Body of pancreas (tissue), 4 donors: ENCODE results near the gene PPP1R1B. TPM values are rescaled to one million over a fixed set of nuclear protein-coding genes. Genes with fewer than 3 reads are reported as not detected.

Source experiments
- ATAC-seq: fragments of 150-250 bp; one replicate; pipeline ENCODE4 v1.9.1; 2016
- DNase-seq, 4 donors: peaks; one replicate each; pipeline ENCODE4 v3.0.0-alpha.2; 2019
- H3K27ac ChIP-seq, 4 donors: fragments of 200-600 bp; sonication (generic); 1 replicate in 3 of 4; 2 replicates in 1 of 4; pipeline versions ENCODE4 v1.5.1 to v1.6.1; 2016 to 2019; ENCODE audit warnings: mild to moderate bottlenecking in 1 of 4, mixed read lengths in 1 of 4, moderate library complexity in 1 of 4
- H3K27me3 ChIP-seq, 2 donors: fragments of 200-600 bp; sonication (generic); one replicate each; pipeline ENCODE4 v1.6.0; 2016; ENCODE audit warnings: mild to moderate bottlenecking in 1 of 2
- H3K36me3 ChIP-seq, 2 donors: fragments of 200-600 bp; sonication (generic); replicated peaks in 1 of 2; 2 replicates each; pipeline ENCODE4 v1.5.1; 2016; ENCODE audit warnings: low read depth in 2 of 2; ENCODE audit not compliant: insufficient read depth in 1 of 2
- H3K4me1 ChIP-seq: fragments of 200-600 bp; sonication (generic); one replicate; pipeline ENCODE4 v1.6.0; 2016
- H3K4me3 ChIP-seq, 2 donors: fragments of 200-600 bp; sonication (generic); 1 replicate in 1 of 2; 2 replicates in 1 of 2; pipeline ENCODE4 v1.5.1; 2016 to 2019
- H3K9me3 ChIP-seq, 3 donors: fragments of 200-600 bp; sonication (generic); 1 replicate in 2 of 3; 2 replicates in 1 of 3; pipeline ENCODE4 v1.5.1; 2016
- POLR2A ChIP-seq, 3 donors: fragments of 450-650 bp; IDR thresholded peaks; one replicate each; pipeline ENCODE4 v1.6.1; 2016; ENCODE audit warnings: antibody characterized with exemption in 3 of 3, mild to moderate bottlenecking in 2 of 3
- WGBS, 2 donors: methylation state at CpG; one replicate each; pipeline ENCODE4 v1.1.5; 2017; 5-methylcytosine and 5-hydroxymethylcytosine counted together
- intact Hi-C: fragments of 100-400 bp; cut with DNase I; formaldehyde crosslinking; loops from one replicate; pipeline ENCODE4 v1.15.1; 2023
- total RNA-seq, 2 donors: library from RNA; depleted of rRNA; stranded (reverse); fragments of >200 nt; gene quantifications; one replicate each; pipeline ENCODE4 v1.1.0, GENCODE V29; 2016
- TF ChIP-seq, protein P1 (sequence below), 7 experiments: fragments of 450-650 bp in 4 of 7; fragments of 200-600 bp in 3 of 7; sonication (generic) in 3 of 7; IDR thresholded peaks; one replicate each; pipeline ENCODE4 v1.5.1; 2016 to 2019; ENCODE audit warnings: antibody characterized with exemption in 7 of 7

Gene PPP1R1B
- total RNA-seq, 2 donors from 2014 or later, result 38.4 to 75.8 TPM

DNA sequence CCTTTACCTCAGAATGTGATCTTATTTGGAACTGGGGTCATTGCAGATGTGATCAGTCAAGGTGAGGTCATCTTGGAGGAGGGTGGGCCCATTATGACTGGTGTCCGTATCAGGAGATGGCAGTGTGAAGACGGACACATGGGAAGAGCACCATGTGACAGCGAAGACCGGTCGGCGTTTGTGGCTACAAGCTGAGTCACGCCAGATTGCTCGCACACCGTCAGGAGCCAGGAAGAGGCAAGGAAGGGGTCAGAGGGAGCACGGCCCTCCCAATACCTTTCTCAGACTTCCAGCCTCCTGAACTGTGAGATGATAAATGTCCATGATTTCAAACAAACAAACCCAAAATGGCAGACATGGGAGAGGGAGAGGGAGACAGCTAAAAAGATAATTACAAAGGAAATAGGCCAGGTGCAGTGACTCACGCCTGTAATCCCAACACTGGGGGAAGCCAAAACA, 23.4 kb downstream of the PPP1R1B start:
- Histone ChIP-seq H3K4me3 (no peak overlapping the region), H3K4me1 (peaks cover 6% of the 10 kb centered on the region), H3K27ac (no peak overlapping the region), H3K36me3 (no peaks in the 10 kb centered on the region), H3K27me3 (no peaks in the 10 kb centered on the region), H3K9me3 (no peaks in the 10 kb centered on the region)
- TF ChIP-seq POLR2A (IDR thresholded peaks at IDR 0.05), result no peak
- TF ChIP-seq, protein P1, sequence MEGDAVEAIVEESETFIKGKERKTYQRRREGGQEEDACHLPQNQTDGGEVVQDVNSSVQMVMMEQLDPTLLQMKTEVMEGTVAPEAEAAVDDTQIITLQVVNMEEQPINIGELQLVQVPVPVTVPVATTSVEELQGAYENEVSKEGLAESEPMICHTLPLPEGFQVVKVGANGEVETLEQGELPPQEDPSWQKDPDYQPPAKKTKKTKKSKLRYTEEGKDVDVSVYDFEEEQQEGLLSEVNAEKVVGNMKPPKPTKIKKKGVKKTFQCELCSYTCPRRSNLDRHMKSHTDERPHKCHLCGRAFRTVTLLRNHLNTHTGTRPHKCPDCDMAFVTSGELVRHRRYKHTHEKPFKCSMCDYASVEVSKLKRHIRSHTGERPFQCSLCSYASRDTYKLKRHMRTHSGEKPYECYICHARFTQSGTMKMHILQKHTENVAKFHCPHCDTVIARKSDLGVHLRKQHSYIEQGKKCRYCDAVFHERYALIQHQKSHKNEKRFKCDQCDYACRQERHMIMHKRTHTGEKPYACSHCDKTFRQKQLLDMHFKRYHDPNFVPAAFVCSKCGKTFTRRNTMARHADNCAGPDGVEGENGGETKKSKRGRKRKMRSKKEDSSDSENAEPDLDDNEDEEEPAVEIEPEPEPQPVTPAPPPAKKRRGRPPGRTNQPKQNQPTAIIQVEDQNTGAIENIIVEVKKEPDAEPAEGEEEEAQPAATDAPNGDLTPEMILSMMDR (IDR thresholded peaks at IDR 0.05), result no peak
- intact Hi-C loops, result no loop called here
- DNase-seq, result no peak
- no peak for ATAC-seq
- WGBS, 2 donors, result 88 to 89% methylated on average over 11 of the region's 11 CpGs

DNA sequence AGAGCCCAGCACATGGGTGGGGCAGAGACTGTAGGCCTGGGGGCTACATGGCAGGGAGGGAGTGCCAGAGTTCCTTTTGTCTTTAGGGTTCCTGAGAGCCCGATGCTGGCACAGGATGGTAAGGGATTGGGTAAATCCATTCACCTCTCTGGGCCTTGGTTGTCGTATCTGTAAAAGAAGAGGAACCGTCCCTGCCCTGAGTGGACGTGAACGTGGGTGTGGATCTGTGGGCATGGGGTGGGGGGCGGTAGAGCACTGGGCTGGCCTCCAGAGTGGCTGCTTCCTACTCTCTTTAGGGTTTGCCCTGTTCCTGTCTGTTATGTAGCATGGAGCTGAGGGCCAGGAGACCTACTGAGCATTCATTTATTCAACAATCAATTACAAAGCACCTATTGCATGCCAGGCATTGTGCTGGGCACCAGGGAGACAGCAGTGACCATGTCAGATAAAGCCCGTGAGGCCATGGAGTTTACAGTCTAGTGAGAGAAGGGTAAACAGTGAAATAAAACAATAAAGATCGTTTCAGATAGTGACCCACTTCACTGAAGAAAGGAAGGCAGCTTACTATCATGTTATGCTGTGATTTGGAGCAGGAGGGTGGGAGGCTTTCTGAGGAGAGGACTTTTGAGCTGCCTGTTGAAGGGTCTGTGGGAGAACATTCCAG, 25.3 kb downstream of the PPP1R1B start:
- Histone ChIP-seq H3K36me3 (no peaks in the 10 kb centered on the region), H3K9me3 (no peaks in the 10 kb centered on the region), H3K4me1 (peaks cover 6% of the 10 kb centered on the region), H3K27me3 (no peaks in the 10 kb centered on the region), H3K4me3 (no peak overlapping the region), H3K27ac (no peak overlapping the region)
- intact Hi-C loops, result no loop called here
- TF ChIP-seq, protein P1 (IDR thresholded peaks at IDR 0.05), result no peak
- TF ChIP-seq POLR2A (IDR thresholded peaks at IDR 0.05), result no peak
- WGBS, 2 donors, result 52 to 57% methylated on average over 8 of the region's 8 CpGs
- DNase-seq (no peak), ATAC-seq (no peak)

DNA sequence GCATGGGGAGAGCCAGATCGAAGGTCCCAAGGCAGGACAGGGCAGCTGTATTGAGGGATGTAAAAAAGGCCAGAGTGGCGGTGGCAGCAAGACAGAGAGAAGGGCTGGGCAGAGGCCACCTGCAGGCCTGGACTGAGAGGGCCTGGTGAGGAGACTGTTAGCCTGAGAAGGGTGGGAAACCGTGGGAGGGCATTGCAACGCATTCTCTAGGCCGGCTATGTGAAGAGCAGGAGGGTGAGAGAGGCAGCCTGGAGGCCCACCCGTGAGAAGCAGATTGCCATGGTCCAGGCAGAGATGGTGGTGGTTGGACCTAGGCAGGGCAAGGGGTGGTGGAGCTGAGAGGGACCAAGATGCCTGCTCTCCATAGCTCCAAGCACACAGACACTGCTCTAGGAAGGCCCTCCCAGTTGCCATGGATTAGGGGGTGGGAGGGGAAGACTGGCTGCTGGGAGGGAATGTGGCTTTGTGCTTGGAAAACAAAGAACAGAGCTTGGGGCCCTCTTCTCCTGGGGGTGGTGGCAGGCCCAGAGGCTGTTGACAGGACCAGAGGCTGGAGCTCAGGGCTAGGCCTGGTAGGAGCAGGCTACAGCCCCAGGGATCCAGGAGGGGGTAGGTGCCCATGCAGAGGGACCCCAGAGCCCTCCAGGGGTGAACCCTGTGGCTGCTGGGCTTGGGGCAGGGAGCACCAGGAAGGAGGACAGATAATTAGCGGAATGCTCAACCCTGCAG, 26.0 kb downstream of the PPP1R1B start:
- intact Hi-C loops, result no loop called here
- Histone ChIP-seq H3K27ac (no peak overlapping the region), H3K4me3 (no peak overlapping the region), H3K27me3 (no peaks in the 10 kb centered on the region), H3K9me3 (no peaks in the 10 kb centered on the region), H3K36me3 (no peaks in the 10 kb centered on the region), H3K4me1 (peaks cover 6% of the 10 kb centered on the region)
- ATAC-seq (peak; percentile 13), DNase-seq (no peak)
- no peak for TF ChIP-seq POLR2A (IDR thresholded peaks at IDR 0.05)
- TF ChIP-seq, protein P1 (IDR thresholded peaks at IDR 0.05), result no peak
- WGBS, 2 donors, result 67 to 74% methylated on average over 6 to 7 of the region's 7 CpGs

DNA sequence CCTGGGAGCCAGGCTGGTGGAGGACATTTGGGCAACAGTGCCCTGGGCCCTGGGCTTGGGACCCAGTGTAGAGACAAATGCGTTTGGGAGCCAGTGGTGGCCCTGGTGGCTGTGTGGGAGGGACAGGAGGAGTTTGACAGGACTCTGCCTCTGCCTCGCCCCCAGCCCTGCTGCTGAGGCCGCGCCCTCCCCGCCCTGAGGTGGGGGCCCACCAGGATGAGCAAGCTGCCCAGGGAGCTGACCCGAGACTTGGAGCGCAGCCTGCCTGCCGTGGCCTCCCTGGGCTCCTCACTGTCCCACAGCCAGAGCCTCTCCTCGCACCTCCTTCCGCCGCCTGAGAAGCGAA, 26.5 kb downstream of the PPP1R1B start:
- Histone ChIP-seq H3K9me3 (no peaks in the 10 kb centered on the region), H3K4me1 (peaks cover 6% of the 10 kb centered on the region), H3K27me3 (no peaks in the 10 kb centered on the region), H3K27ac (no peak overlapping the region), H3K4me3 (no peak overlapping the region), H3K36me3 (peaks cover 0 to 3% of the 10 kb centered on the region in 2 donors)
- DNase-seq, result no peak
- intact Hi-C loops, result no loop called here
- no peak for ATAC-seq
- TF ChIP-seq POLR2A (IDR thresholded peaks at IDR 0.05), result no peak
- TF ChIP-seq, protein P1 (IDR thresholded peaks at IDR 0.05), result no peak
- 73 to 74% methylated on average over 9 to 12 of the region's 12 CpGs for WGBS, 2 donors
